Renal cortex interstitium (tissue), 11 donors: ENCODE data around the gene VPS13D. TPM values are rescaled to one million over a fixed set of nuclear protein-coding genes. Genes with fewer than 3 reads are reported as not detected.

Source experiments
- DNase-seq, 11 donors: peaks; one replicate each; pipeline ENCODE4 v3.0.0-alpha.2; 2013; ENCODE audit warnings: low read depth in 9 of 11, low spot score in 4 of 11; ENCODE audit errors: extremely low read depth in 1 of 11
- polyA plus RNA-seq, 3 donors: library from polyadenylated mRNA; unstranded; fragments of 120-200 nt; gene quantifications; one replicate each; pipeline ENCODE4 v1.2.1, GENCODE V29; 2013; ENCODE audit not compliant: insufficient read length in 3 of 3

The VPS13D gene
- polyA plus RNA-seq, 3 donors, result 27.6 to 31.7 (median 27.7) TPM

DNA sequence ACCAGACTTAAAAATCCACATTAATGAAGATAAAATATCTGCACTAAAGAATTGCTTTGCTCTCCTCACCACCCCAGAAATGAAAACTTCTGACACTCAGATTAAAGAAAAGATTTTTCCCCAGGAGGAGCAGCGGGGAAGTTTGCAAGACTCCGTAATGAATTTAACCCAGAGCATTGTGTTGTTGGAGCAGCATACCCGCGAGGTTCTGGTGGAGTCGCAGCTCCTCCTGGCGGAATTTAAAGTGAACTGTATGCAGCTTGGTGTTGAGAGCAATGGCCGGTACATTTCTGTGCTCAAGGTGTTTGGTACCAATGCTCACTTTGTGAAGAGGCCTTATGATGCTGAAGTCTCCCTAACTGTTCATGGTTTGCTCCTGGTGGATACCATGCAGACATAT lies 46.4 kb downstream of the VPS13D start:
- DNase-seq, result peak in 10 of 11 donors; percentile 13 to 57 (median 37)

DNA sequence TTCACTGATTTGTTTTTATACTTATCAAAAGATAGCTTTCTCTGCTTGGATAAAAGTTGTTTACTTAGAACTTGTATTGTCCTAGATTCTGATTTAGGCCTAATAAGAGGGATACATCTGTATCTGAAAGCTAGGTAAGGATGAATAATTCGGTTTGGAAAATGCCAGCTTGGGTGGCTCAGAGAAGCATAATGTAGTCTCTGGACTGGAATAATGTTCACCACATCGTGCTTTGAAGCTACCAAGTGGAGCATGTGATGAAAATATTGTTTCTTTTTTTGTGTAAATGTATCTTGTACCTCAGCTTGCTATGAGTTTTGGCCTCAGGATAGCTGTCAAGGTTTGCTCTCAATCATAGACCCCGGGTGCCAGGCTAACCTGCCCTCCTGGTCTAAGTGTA lies 49.2 kb downstream of the VPS13D start:
- DNase-seq, result no peak

DNA sequence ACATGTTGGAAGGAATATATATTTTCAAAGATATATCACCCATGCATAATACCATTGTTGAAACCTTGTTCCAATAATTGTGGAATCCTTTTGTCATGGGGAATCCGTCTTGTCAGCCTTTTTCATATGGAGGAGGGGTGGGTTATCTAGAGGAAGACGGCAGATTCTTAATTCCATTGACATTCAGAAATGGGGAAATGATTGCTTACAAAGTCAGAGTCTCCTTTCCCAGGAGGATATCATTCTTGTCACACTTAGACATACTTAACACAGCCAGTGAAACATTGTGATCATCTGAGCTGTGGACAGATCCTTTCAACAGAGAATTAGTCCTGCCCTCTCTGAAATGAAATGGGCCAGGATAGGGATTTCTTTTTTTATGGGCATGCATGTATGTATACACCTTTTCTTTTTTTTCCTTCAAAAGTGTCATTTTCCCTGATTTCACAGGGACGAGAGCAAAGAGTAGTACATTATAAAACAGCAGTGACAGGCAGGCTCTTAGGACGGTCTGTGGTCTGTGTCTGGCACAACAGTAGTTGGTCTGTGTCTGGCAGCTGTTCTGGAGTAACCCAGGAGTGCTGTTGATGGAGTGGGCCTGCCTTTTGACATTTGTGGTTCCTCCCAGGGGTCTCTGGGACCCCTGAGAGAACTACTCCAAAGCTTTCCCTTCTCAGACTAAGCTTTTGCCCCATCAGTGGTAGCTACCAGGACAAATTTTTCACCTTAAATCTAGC lies 50.1 kb downstream of the VPS13D start:
- no peak for DNase-seq

DNA sequence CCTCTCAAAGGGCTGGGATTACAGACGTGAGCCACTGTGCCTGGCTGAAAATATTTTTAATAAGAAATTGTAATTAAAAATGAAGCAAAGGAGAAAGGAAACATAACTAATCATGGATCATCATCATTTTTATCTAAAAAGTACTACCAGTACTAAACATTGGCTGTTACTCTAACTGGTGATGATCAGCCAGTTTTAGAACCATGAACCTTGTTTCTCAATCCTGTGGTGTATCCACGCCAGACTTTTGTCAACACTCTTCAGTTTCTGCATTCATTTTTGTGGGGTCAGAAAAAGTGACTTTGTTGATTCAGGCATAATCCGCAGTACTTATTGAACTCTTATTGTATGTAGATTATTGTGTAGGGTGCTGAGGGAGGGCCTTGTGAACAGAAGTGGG lies 52.3 kb downstream of the VPS13D start:
- DNase-seq, result no peak

DNA sequence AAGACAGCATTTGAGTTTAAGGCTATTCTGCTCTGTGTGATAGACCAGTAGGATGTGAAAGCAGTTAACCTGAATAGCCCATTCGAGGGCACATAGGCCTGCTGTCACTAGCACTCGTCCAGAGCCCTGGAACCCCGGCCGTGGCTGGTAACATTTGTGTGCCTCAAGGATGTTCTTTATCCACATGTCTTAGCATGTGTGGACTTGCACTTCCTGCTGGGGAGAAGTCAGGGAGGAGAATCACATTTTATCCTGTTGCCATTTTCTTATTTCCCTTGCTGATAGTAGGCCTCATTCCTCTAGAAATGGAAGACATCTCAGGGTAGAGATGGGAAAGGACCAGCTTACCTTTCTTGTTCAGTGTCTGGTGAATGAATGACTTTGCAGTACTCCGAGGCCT lies 54.7 kb downstream of the VPS13D start:
- DNase-seq, result no peak

DNA sequence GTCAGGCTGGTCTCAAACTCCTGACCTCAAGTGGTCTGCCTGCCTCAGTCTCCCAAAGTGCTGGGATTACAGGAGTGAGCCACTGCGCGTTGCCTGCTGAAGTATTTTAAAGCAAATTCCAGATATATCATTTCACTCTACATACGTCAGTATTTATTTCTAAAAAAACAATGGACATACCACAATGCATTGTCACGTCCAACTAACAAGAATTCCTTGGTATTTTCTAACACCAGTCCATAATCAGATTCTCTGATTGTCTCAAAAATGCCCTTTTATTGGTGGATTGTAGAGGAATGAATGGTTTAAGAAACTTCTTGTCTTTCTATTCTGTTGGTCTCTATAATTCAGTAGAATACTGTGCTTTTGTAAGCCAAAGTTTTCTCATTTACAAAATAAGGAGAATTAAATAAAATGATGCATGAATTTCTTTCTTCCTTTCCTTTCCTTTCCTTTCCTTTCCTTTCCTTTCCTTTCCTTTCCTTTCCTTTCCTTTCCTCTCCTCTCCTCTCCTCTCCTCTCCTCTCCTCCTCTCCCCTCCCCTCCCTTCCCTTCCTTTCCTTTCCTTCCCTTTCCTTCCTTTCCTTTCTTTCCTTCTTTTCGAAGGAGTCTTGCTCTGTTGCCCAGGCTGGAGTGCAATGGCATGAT lies 55.8 kb downstream of the VPS13D start:
- no peak for DNase-seq

DNA sequence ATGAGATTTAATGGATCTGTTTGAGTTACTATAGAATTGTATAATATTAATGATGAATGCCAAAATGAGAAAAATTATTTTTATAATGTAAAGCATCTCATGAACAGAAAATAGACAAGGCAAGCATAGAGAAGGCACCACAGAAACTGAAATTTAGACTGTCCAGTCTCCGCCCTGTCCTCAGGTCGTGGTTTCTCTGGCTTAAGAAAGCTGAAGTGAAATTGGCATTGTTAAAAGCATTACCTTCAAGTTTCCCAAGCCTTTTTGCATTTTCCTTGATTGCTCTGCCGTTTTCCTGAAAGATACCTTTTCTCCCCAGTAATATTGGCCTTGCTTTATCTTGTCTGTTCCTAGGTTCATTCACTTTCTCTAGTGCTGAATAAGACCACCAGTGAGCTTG lies 58.0 kb downstream of the VPS13D start:
- DNase-seq, result no peak

DNA sequence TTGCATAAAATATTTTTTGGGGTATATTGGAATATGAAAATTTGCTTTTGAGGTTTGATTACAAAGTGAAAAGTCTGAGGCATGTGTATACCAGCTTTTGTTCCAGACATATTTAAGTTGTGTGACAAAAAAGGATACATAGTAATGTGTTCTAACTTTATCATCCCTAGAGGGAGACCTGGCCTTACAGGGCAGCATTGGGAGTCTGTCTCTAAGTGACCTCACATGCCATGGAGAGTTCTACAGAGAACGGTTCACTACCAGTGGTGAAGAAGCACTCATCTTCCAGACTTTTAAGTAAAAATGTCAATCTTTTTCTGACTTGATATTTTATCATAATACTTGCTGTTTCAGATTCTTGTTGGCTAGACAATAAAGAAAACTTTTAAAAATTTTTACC lies 61.0 kb downstream of the VPS13D start:
- no peak for DNase-seq

DNA sequence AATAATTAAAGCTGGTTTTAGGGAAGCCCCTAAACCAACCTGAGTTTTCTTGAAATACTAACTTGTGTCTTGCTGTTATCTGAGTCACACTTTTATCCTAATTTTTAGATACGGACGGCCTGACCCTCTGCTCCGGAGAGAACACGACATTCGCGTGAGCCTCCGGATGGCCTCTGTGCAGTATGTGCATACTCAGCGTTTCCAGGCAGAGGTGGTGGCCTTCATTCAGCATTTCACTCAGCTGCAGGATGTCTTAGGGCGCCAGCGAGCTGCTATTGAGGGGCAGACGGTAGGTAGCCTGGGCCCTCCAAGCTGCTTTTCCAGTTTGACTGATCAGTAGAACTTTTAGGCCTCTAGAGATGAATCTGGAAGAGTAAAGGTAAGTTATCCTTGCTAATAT lies 63.6 kb downstream of the VPS13D start:
- DNase-seq, result no peak

DNA sequence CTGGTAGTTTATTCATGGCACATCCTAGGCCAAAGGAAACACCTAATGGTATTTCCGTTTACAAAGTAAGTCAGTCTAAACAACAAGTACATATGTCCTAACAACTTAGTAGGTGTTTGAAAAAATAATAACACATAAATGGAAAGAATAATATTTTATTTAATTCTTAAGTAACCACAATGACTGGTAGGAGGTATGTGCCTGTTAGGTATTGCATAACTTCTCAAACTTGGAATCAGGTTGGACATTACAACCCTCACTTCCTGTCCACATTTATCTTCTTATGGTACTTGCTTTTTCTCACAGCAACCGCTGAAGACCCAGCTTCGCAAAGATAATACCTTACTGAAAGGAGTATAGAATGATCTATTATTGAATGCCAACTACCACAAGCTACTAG lies 64.2 kb downstream of the VPS13D start:
- DNase-seq, result no peak

DNA sequence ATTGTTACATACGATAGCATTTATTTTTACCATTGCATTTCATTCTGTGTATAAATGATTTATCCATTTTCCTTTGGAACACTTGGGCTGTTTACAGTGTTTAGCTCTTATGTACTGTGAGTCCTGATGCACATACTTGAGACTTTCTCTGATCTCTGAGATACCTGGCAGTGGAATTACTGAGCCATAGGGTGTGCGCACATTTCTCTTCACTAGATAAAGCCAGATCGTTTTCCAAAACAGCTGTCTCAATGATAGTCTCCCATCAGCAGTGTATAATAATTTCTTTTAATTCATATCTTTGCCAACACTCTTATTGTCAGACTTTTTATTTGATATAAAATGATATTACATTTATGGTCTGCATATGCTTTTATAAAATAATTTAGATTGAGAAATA lies 66.2 kb downstream of the VPS13D start:
- DNase-seq, result no peak

DNA sequence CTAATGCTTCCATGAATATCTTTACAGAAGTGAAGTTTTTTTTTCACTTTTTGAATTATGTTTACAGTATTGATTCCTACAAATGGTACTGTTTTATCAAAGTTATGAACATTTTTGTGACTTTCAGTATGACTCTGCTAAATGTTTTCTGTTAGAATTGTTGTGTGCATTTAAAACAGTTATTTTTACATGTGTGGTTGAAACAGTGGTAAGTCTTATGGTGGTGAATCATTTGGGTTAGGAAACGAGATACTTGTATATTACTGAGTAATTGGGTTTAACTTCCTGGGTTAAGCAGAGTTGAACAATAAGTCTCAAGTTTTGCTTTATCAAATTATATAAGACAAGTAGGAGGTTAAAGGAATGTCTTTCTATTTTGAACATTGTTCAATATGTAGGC lies 66.8 kb downstream of the VPS13D start:
- no peak for DNase-seq

DNA sequence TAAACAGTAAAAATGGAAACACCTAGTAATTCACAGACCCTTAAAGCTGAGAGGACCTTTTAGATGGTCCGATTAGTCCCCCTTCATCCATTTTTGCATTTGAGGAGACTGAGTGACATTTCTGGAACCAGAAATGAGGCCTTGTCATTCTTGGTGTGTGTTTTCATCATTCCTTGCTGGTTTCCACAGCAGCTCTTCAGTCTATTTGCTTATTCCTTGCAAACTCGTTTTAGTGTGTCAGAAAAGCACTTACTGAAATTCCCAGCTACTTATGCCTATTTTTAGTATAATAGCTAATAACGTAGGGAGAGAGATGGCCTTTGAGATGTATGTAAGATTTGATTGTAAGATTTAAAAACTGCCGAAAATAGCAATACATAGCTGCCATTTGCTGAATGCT lies 70.9 kb downstream of the VPS13D start:
- no peak for DNase-seq

DNA sequence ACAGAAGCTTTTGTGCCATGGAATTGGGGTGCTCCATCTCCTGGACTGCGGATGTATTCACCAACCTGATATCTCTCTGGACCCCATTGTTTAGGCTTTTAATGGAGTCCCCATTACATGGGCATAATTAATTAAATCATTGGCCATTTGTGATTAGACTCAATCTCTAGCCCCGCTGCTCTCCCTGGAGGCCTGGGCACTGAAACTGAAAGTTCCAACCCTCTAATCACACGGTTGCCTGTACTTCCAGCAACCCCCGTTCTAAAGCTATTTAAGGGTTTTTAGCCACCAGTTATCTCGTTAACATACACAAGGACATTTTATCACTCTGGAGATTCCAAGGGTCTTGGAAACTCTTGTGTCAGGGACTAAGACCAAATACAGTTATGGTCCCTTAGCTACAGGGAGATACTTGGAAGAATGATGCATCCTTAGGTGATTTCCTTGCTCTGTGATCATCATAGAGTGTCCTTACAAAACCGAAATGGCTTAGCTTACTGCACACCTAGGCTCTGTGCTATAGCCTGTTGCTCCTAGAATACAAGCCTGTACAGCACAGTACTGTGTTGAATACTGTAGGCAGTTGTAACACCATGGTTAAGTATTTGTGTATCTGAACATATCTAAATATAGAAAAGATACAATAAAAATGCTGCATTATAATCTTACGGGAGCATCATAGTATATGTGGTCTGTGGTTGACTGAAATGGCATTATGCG lies 71.8 kb downstream of the VPS13D start:
- no peak for DNase-seq

DNA sequence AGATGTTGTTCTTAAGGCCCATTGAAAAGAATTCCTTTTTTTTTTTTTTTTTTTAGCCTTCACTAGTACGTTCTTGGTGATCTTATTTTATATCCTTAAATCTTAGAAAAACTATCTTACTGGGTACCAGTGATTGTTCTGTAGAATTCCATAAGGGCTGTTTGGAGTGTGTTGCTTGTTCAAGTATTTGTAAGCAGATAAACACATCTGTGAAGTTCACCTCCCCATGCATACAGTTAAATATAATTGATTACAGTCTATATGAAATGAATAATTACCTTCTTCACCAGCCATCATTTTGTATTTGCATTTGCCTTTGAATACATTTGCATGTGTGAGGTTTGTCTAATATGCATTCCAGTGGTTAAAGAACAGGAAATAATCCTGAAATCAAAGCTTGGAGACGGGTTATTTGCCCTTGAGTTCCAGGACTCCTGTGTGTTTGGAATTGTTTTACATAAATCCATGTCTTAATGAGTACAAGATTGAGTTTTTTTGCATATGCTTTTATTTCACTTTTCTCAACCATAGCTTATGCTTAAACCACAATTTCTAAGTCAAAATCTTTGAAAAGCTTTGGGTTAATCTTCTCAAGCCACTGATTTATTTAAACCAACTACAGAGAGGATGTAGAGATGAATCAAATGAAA lies 73.1 kb downstream of the VPS13D start:
- DNase-seq, result no peak

DNA sequence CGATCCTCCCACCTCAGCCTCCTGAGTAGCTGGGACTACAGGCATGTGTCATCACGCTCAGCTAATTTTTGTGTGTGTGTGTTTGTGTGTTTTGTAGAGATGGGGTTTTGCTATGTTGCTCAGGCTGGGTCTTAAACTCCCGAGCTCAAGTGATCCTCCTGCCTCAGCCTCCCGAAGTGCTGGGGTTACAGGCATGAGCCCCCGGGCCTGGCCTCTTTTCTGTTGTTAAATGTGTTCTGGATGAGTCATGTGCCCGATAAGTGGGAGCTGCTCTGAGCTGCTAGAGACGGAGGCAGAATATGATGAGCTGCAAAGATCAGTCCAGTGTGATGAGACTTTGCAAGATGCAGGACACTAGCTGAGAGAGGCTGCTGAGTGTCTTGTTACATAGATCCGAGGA lies 75.5 kb downstream of the VPS13D start:
- no peak for DNase-seq

DNA sequence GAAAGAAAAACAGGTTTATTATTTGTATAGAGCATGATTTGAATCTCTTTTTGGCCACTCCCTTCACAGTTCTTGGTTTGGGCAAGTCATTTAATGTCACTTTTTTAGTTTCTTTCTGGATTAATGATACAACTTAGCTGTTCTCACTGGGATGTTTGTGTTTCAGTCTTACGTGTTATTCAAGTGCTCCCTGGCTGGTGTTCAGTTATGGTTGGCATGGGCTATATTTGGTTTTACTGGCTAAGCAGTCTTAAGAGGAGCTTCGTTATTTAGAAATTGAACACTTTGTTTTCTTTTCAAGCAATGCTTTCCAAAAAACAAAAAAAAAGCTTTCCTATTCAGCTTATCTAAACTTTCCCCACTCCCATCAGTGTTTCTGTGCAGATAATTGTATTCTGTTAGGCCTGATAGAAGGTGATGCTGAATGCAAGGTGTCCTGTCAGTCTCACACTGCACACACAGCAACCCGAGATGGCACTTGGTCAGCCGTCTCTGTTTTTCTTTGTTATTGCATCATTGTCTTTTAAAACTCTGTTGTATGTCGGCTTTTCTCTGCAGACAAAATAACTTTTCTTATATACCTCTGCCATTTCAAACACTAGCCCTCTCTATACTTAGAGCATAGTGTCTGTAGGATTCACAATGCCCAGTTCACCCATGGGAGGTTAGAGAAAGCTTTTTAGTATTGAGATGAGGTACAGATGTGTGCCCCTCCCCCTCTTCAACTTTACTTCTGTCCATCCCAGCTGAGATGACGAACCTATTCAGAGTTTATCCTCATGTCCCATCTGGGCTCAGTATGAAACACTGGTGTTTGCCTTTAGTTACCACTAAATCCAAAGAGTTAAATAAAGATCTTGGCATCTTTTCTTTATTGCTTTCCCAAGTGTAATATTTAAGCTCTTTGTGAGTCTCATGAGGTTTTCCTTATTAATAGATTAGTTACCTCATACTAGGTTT lies 80.2 kb downstream of the VPS13D start:
- no peak for DNase-seq

DNA sequence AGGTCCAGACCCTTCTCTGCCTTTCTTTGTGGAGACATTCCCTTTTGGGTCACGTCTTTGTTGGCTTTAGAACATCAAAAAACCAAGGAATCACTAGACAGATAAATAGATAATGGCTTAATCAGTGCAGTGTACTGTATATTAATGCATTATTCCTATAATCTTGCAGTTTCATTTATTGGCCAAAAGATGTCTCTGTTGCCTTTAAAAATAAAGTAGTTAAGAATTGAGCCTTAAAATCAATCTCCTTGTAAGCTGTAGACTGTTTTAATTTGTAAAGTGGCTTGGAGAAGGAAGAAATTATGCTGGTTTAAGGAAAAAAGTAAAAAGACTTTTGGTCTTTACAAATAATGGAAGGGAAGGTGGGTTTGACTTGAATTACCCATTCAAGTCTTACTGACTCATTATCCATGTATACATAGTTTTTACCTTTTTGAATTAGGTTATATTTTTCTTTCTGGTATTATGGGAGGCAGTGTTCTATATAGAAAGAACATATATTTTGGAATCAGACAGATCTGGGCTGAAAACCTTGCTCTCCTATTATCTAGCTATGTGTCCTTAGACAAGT lies 84.6 kb downstream of the VPS13D start:
- no peak for DNase-seq

DNA sequence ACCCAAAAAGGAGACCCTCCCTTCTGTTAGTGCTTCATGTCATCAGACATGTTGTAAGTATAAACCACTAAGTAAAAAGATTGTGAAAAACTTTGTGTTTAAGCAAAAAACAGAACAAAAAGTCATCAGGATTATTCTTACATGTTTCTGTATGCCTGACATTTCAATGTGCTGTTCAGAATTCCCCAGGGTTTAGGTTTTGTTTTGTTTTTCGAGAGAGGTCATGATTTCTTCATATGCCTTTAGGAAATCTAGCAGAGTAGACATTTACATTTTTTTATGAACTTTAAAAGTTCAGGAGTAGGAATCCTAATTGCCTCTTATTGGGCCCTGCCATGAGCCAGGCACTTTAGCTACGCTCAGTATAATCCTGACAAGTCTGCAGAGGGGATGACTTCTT lies 85.3 kb downstream of the VPS13D start:
- no peak for DNase-seq
